Activated naive CD8-positive, alpha-beta T cell treated with anti-CD3 and anti-CD28 coated beads, Interleukin-2, amount 50 U/mL, for 16 hours (primary cell): ENCODE results near the gene UNC5A.

Experiments
- DNase-seq: peaks from one replicate; pipeline ENCODE4 v3.0.0-alpha.2; 2020; ENCODE audit warnings: low read depth, low spot score

UNC5A gene

DNA sequence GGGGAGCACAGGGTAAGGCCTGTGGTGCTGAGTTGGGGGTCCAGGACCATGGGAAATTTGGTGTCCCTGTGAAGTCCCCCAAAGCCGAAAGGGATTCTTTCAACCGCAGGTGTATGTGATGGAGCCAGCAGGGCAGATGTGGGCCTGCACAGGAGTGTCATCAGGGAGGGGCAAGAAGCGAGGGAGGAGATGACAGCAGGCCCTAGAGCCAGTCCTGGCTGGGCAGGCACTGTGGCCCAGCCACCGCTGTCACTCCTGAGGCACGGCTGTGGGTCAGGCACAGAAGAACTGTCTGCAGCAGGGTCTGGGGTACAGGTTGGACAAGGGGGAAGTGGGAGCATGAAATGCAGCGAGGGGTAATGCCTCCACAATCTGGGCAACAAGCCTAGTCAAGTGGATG is 83.9 kb downstream of the UNC5A start:
- DNase-seq = no peak

DNA sequence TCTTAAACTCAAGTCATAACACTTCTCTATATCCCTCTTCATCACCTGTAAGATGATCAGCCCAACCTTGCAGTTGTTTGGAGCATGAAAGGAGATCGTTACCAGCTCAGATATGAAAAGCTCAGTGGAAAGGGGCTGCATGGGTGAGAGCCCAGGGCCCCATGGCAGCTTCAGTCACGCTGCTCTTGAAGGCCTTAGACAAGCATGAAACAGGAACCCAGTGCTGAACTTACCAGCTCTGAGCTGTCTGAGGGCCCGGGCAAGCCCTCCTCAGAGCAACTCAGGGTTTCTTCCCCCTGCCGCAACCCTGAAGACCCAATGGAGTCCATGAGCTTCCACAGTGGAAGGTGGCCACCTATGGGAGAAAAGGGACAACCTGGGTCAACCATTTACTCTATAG is 85.5 kb downstream of the UNC5A start:
- DNase-seq = no peak

DNA sequence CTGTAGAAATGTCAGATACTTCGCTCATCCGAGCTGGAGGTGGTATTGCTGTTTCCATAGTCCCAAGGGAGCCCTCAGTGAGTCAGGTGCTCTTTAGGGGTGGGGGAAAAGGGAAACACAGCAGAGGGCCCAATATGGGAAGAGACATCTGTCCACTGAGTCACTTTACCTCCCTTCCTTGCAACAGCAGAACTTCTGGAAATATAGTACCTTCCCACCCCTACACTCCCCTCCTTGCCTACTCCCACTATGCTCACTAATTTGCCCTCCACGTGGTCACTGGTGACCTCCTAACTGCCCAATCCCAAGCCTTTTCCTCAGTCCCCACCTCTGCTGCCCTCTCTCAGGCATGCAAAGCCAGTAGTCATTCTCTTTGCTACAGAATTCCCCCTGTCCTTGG is 86.9 kb downstream of the UNC5A start:
- DNase-seq = no peak

DNA sequence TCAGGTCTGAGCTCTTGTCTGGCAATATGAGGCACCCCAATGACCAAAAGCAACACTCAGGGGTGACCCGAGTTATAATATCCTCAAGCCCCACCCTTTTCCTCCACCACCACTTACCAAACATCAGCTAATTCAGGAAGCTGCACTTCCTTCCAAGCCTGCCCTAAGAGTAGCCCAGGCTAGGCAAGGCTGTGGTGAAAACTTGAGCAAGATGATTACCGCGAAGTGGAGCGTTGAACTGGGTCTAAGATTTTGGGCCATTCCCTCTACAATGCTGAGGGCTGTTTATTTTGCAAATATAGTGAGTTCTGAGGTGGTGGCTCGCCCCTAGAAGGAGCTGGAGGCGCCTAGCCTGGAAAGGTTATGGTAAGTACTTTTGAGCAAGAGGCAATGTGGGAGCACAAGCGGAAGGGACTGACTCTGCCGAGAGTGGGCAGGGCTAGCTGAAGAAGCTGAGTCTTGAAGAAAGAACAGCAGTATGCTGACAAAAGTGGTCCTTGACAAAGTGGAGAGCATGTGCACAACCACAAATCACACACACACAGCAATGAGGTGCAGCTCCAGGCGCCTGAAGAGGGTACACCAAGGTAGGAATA is 89.0 kb downstream of the UNC5A start, which contains the start of gene HK3:
TSS of gene HK3 (minus strand) at position 51 of the 596 bp plus-strand sequence. CDS start 3,187 bp downstream, outside the sequence.
- DNase-seq = no peak

DNA sequence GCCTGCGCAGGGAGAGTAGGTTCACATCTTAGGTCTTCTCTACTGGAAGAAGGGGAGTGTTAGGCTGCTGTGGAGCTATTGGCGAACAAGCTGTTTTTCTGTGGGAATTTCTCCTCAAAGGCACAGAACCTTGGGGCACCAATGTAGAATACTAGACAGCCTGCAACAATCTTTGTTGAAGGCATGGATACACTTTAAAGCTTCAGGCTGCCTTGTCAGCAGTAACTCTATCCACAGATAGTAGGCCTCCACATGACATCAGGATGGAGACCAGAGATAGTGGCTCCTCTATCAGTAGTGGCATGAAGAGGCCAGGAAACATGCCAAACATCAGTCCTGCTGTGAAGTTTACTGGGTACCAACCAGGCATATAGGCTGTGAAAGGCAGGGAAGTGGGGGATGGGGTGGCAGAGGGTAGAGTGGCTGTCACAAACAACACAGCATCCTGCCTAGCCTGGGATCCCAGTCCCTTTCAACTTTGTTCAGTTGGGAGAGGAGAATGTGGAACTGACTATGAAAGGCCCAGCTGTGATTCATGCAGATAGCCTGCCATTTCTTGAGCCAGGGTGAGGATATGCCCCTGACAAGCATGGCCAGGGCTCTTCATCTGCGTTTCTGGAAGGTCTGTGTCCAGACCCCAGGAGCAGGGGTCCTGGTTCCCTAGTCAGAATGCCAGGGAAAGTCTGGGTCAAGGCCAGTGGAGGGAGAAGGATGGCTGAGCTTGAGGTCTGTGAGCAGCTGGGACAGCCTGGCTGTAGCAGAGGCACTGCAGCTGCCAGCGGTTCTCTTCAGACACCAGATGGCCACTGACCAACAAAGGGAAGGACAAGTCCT is 89.8 kb downstream of the UNC5A start:
- no peak for DNase-seq

DNA sequence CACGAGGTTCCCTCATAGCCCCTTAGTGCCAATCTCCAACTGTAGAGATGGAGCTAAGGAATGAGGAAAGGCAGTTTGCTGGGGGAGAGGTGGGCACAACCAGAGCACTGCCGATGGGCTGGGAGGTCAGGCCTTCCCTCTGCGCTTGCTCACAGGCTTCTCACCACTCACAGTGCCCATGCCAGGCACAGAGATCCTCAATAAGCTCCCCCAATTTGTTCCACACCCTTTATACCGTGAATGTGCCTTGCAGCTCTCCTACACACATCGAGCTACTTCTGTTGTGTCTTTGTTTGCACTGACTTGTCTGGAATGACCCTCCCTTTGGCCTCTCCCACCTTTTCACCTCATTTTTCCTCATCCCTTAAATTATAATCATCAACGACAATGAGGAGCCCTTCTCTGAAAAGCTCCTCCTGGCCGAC is 90.4 kb downstream of the UNC5A start:
- DNase-seq = no peak

DNA sequence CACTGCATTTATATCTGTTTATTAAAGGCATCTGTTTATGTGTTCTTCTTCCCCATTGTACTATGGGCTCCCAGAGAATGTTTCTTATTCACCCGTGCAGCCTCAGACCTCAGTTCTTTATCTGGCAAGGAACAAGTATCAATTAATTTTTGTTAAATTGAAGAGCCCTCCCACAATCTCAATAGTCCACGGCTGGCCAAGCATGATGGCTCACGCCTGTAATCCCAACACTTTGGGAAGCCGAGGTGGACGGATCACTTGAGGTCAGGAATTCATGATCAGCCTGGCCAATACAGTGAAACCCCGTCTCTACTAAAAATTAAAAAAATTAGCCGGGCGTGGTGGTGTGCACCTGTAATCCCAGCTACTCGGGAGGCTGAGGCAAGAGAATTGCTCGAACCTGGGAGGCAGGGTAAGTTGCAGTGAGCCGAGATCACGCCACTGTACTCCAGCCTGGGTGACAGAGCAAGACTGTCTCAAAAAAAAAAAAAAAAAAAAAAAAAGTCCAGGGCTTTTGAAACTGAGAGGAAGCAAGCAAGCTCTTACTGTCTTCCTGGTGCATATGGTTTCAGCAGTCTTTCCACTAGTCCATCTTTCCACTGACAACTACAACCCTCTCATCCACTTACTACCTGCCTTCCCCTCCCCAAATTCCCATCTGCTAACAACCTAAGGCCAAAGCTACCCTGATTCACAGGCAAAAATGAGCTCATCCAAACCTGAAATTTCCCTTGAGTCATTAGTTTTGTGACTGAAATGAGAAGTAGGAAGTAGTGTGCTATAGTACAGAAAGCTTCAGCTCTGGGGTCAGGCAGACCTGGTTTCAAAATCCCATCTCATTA is 91.1 kb downstream of the UNC5A start:
- DNase-seq = no peak

DNA sequence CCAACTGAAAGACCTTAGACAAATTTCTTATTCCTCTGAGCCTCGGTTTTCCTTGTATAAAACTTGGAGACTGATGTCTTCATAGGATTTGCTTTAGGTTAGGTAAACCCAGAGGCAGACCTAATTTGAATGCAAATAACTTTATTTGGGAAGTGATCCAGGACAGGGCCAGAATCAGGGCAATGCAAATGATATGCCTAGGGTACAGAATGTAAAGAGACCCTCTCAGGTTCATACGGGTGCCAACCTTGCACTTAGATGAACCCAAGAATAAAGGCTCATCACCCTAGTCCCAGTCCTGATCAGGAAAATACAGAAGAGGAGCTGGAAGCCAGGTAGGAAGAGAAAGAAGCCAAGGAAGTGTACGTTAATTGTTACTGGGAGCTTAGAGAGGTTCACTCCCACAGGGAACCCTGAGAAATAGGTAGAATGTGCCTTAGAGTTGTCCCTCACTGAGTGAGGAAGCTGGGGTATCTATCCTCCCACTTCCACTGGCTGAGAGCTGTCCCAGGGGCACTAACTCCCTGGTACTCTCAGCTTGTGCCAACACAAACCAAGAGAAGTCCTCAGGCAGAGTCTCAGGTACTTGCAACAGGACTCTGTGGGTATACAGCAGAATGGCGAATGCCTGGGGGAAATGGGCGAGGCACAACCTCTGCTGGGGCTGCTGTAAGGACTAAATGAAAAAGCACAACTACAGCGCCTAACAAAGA is 91.9 kb downstream of the UNC5A start:
- DNase-seq = no peak

DNA sequence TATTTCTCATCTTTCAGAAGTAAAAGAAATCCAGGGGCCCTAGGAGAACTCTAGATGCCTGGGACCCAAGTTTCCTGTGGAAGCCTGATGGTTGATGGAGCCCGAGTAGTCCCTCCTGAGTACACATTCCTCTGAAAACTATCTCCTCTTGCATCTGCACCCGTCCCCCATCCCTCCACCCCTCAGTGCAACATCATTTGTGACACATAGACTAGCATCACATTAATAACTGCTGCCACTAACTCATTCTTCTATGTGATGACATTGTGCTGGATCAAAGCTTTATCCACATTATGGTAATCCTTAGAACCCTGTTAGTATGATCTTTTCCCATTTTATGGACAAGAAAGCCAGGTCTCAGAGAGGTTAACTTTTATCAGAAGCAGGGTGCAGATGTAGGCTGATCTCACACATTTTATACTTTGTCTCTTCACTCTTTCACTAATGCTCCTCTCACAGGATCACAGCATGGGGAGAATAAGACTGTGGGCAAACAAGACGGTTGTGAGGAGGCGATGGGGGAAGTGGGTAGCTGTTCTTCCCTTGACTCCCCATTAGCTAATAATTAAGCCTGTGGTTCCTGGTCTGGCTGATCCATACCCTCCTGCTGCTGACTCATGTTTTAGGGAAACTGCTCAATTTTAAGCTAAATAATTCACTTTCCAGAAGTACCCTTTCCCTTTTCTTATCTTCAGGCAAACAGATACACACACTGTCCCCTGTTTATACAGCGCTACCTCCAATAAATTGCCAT is 92.7 kb downstream of the UNC5A start:
- no peak for DNase-seq

DNA sequence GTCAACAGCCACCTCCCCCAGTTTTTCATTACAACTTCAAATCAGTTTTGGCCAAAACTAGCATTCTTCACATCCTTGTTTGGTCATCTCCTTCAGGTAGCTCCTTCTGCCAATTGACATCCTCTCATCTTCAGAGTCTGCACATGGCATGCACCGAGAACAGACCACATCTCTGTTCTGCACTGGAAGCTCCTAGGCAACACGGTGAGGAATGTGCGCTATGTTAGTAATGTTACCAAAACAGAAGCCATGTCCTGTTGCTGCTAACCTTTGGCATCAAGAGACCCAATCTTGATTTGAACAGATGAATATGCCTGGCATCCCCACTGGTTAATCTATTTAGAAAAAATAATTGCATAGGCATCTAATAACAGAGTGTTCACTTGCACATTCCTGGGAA is 93.9 kb downstream of the UNC5A start:
- no peak for DNase-seq

DNA sequence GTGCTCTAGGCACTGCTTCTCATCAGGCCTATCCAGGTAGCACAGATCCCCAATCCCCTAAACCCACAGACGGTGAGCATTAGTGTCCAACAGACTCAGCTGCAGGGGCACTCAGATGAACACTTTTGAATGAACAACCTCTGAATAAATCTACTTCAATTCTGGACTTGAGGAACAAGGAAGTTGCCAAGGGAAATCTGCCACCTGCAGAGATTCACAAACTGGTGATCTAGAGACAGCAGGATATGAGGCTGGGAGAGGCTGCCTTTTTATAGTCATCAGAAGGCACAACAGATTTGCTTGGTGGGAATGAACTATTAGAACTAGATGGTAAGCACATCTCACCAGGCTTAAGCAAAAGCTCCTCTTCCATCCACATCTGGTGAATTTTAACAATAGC is 95.8 kb downstream of the UNC5A start:
- no peak for DNase-seq

DNA sequence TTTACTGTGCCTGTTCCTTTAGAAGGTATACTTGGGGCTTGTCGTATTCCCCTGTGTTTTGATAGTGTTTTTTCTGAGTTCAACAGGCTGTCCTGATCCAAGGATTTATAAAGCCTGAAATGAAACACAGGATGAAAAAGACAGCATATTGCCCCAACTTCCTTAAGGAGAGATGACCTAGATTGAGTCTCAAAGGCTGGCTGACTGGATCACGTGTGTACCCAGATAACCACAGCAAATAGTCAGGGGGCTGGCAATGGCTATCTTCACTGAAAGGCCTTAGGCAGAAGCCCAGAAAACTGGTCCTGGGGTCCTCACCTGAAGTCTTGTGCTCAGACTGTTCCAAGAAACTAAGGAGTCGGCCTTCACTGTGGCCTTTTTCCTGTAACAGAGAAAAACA is 96.4 kb downstream of the UNC5A start:
- no peak for DNase-seq

DNA sequence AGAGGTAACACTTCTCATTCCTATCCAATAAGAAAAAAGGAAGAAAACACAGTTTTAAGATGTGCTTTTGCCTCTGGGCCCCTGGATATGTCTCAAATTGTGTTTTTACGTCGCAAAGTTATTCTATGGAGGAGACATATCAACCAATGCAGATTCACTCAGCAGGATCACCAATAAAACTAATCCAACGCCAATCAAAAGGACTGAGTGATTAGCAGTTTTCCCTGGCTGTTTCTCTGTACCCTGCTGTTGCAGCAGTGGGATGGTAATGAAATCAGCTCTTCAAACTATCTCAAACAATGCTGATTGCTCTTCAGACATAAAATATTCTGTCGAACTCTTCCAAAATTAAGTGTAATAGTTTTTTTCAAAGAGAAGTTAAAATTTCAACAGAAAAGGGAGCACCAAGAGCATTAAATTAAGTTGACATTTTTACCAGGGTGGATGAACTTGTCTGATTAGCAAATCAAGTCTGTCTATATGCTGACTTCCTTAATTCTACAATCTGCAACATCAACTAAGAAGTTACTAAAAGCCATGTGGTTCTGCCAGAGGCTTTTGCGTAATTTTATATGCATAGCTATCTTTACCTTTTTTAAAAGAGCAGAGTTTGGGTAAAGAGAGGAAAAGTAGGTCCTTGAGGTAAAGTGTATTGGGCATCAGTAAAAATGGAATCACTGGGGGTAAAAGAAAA is 98.5 kb downstream of the UNC5A start:
- no peak for DNase-seq

DNA sequence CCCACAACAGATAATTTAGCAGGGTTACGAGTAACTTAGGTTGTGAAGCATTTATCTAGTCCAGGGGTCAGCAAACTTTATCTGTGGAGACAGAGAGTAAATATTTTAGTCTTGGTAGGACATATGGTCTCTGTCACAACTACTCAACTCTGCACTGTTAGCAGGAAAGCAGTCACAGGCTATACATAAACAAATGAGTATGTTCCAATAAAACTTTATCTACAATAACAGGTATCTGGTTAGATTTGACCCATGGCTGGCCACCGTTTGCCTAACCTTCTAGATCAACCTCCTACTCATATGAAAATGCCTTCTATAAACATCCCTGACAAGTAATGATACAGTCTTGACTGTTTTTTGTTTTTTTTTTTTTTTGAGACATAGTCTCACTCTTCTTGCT is 101.8 kb downstream of the UNC5A start:
- no peak for DNase-seq

DNA sequence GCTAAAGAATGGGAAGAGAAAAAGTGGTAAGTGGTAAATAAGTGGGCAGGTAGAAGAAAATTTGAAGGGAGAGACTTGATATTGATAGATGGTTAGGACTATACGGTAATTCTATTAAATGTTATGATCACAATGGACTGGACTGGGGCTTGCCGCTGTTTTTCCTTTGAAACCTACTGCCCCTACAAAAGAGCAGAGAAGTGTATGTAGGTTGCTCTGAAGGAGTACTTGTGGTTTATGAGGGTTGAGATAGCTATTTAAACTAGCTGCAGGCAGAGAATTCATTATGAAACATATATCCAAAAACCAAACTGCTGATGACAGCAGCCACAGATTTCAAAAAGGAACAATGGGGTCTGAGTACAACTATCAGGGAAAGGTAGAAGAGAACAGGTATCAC is 105.5 kb downstream of the UNC5A start:
- no peak for DNase-seq

DNA sequence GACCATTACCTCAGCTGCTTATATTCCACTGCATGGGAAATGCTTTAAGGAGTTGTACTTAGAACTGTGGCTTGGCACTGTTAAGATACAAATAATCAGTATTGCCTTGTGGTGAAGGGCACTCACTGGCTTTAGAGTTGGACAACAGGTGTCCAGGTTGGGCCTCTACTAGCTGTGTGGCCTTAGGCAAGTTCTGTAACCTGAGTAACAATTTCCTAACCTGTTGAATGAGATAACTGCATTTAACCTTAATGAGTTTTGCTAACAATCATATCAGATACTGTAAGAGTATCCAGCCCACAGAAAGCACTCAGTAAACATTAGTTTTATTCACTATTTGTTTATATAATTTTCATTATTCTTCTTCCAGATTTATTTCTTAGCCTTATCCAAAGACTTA is 106.0 kb downstream of the UNC5A start:
- no peak for DNase-seq

DNA sequence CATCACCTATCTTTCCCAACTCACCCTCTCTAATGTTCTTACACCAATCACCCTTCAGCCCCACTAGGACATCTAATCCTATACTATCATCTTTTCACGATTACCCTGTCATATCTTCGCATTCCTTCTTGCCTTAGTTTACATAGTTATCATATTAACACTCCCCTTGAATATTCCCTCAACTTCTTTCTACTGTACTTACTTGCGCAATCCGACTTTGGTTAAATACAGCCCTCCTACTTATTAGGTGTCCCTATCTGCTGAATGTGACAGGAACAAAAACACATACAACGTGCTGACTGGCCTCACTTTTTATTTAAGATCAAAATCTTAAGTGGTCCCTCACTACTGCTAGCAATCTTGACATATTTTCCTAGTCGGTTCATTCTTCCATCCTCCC is 108.3 kb downstream of the UNC5A start:
- no peak for DNase-seq

DNA sequence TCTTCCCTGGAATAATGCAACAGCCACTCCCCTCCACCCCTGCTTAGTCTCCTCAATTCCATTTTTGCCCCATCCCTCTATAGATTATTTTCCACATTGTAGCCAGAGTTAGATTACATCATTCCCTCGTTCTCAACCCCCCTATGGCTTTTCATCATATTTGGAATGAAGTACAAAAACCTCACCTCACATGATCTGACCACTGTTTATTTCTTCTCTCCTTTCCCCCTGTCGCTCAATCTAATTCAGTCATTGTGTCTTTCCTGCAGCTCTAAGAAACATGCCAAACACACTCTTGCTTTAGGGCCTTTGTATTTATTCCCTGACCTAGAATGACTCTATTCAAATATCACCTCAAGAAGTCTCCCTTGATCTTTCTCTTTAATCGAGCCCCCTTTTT is 111.4 kb downstream of the UNC5A start:
- no peak for DNase-seq

DNA sequence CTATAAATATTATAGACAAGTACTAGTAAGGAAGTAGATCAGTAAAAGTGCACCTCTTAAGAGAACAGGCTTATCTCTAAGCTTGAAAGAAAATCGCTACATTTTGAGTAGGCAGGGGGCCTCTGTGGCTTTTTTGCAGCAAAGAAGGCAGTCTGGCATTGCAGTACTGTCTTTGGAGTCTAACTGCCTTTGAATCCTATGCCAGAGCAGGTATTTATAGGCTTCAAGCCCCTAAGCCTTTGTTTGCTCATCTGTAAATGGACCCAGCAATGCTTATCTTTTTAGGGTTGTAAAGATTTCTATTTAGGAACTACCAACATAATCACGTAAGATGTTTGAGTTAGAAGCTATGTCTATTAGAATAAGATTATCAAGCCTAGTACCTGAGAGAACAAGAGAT is 112.5 kb downstream of the UNC5A start:
- no peak for DNase-seq

DNA sequence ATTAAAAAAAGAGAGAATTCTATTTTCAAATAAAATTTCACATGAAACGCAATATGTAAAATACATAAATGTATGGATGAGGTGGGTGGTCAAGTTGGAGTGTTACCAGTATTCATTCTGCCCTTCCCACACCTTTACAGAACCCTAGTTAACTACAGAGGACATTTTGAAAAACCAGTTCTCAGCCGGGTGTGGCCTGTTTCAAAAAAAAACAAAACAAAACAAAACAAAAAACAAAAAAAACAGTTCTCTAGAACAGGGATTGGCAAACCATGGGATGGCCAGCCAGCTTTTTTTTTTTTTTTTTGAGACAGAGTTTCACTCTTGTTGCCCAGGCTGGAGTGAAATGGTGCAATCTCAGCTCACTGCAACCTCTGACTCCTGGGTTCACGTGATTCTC is 117.2 kb downstream of the UNC5A start:
- no peak for DNase-seq
